Lower leg skin (tissue), 4 donors: ENCODE measurements around the gene PTK6. TPM values are rescaled to one million over a fixed set of nuclear protein-coding genes. Genes with fewer than 3 reads are reported as not detected.

Experiments used
- DNase-seq, 2 donors: peaks; one replicate each; pipeline ENCODE4 v3.0.0-alpha.2; 2019; ENCODE audit warnings: low spot score in 2 of 2
- H3K4me3 ChIP-seq: fragments of 200-600 bp; sonication (generic); 2 replicates; pipeline ENCODE4 v1.5.1; 2017; ENCODE audit warnings: mild to moderate bottlenecking, low read depth; ENCODE audit not compliant: poor library complexity, severe bottlenecking
- POLR2A ChIP-seq, 2 donors: fragments of 450-650 bp; IDR thresholded peaks; one replicate each; pipeline ENCODE4 v1.6.1; 2016 to 2017; ENCODE audit warnings: antibody characterized with exemption in 2 of 2, mild to moderate bottlenecking in 1 of 2, moderate library complexity in 1 of 2
- WGBS, 2 donors: methylation state at CpG; one replicate each; pipeline ENCODE4 v1.1.5; 2018; 5-methylcytosine and 5-hydroxymethylcytosine counted together
- intact Hi-C: fragments of 100-400 bp; cut with DNase I; formaldehyde crosslinking; loops from one replicate; pipeline ENCODE4 v1.15.0; 2023; ENCODE audit warnings: low total_unique reads
- total RNA-seq, 4 donors: library from RNA; depleted of rRNA; stranded (reverse); fragments of >200 nt; gene quantifications; one replicate each; pipeline ENCODE4 v1.1.0, GENCODE V29; 2016
- TF ChIP-seq, protein P1 (sequence below), 3 donors: fragments of 450-650 bp; IDR thresholded peaks; one replicate each; pipeline ENCODE4 v1.5.1; 2016; ENCODE audit warnings: antibody characterized with exemption in 3 of 3, mild to moderate bottlenecking in 3 of 3, moderate library complexity in 2 of 3

The PTK6 gene
- total RNA-seq, 4 donors from 2014 or later, result 72.4 to 101 (median 79.9) TPM

DNA sequence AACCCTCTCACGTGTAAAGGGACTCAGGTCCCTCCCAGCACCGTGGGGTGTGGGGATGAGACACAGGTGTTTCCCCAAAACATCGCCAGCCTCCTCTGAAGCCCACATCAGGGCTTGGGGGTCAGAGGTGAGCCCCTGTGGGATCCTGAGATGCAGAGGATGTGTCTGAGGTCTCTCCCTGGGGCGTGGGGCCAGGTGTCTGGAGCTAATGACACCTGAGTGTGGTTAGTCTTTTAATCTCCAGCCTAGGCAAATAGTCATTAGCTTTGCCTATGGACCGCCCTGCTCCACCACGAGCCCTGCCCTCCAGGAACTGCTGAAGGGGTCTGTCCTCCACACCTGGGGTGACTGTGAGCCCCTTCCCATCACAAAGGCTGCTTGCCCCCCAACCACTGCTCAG, 8.6 kb upstream of the PTK6 start:
- TF ChIP-seq POLR2A (IDR thresholded peaks at IDR 0.05), result no peak
- TF ChIP-seq, protein P1, sequence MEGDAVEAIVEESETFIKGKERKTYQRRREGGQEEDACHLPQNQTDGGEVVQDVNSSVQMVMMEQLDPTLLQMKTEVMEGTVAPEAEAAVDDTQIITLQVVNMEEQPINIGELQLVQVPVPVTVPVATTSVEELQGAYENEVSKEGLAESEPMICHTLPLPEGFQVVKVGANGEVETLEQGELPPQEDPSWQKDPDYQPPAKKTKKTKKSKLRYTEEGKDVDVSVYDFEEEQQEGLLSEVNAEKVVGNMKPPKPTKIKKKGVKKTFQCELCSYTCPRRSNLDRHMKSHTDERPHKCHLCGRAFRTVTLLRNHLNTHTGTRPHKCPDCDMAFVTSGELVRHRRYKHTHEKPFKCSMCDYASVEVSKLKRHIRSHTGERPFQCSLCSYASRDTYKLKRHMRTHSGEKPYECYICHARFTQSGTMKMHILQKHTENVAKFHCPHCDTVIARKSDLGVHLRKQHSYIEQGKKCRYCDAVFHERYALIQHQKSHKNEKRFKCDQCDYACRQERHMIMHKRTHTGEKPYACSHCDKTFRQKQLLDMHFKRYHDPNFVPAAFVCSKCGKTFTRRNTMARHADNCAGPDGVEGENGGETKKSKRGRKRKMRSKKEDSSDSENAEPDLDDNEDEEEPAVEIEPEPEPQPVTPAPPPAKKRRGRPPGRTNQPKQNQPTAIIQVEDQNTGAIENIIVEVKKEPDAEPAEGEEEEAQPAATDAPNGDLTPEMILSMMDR (IDR thresholded peaks at IDR 0.05), result no peak
- intact Hi-C loops, result no loop called here
- H3K4me3 ChIP-seq, result no peak overlapping the region
- WGBS, 2 donors, result 31 to 50% methylated on average over 5 to 6 of the region's 6 CpGs
- DNase-seq, result no peak

DNA sequence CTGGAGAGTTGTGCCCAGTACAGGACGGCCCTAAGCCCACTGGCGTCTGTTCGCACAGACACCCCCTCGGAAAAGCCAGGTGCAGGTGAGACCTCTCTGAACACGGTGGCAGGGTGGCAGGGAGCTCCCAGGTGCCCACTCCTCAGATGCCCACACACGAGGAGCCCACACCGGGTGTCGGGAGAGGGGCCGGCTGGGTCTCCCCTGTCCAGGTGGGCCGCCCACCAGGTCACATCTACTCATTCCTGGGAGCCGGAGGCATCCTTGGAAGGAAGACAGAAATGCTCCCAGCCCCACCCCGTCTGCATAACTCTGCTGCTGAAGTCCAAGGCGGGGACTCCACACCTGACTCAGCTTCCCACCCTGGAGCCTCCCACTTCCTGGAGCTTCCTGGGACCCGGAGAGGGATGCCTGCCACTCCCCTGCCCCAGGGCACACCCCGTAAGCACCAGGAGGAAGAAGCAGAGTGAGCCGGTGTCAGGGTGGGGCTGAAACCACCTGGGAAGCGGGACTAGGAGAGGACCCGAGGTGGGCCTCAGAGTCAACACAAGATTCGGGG, 7.9 kb upstream of the PTK6 start:
- WGBS, 2 donors, result 35% methylated on average over 9 to 11 of the region's 19 CpGs
- TF ChIP-seq, protein P1 (IDR thresholded peaks at IDR 0.05), result no peak
- TF ChIP-seq POLR2A (IDR thresholded peaks at IDR 0.05), result no peak

DNA sequence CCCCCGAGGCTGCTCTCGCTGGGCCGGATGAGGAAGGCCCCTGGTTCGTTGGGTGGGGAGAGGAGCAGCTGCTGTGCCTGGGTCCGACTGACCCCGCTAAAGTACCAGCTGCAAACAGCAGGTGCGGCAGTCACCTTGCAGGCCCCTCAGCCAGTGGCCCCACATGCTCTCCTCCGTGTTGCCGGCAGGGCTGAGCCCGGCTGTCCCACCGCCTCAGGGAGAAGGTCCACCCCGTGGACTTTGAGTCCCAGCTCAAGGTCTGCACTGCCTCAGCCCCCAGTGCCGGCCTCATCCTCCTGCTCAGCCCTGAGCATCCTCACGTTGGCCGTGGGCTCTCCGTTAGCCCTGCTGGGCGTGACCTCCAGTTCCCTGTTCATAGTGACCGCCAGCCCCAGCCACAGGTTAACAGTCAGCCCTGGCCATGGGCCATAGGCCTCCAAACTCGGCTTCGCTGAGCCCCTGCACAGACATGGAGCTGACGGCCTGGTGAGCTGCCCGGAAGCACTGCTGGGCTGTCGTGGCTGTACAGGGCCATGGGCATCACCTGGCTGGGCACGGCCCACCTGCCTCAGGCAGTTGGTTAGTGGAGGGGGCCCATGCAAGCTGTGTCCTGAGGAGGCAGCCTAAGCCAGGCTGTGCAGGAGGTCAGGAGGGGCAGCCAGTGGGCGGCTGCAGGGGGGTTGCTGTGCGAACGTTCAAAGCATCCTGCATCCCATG, 7.2 kb upstream of the PTK6 start:
- no peak for DNase-seq
- 50 to 67% methylated on average over 18 to 20 of the region's 27 CpGs for WGBS, 2 donors
- H3K4me3 ChIP-seq, result no peak overlapping the region
- TF ChIP-seq, protein P1 (IDR thresholded peaks at IDR 0.05), result no peak
- no peak for TF ChIP-seq POLR2A (IDR thresholded peaks at IDR 0.05)
- intact Hi-C loops, result loop anchor here (5.0 kb wide), 1 partner anchor 428 kb away; no protein-coding TSS in a partner anchor

More for the DNA sequence above, 7.9 kb upstream of the PTK6 start:
- no peak overlapping the region for H3K4me3 ChIP-seq
- intact Hi-C loops, result loop anchor here (5.0 kb wide), 1 partner anchor 427 kb away; no protein-coding TSS in a partner anchor
- no peak for DNase-seq

DNA sequence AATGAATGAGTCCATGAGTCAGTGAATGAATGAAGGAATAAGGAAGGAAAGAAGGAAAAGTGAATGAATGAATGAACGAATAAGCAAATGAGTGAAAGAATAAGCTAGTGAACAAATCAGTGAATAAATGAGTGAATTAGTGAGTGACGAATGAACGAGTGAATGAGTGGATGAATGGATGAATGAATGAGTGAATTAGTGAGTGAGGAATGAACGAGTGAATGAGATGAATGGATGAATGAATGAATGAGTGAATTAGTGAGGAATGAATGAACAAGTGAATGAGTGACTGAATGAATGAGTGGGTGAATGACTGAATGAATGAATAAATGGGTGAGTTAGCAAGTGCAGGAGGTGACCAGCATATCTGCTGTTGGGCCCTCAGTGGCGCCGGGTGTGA, 6.6 kb upstream of the PTK6 start:
- 85 to 93% methylated on average over 6 of the region's 6 CpGs for WGBS, 2 donors
- intact Hi-C loops, result loop anchor here (5.0 kb wide), 1 partner anchor 429 kb away; no protein-coding TSS in a partner anchor
- DNase-seq, result no peak
- TF ChIP-seq POLR2A (IDR thresholded peaks at IDR 0.05), result no peak
- TF ChIP-seq, protein P1 (IDR thresholded peaks at IDR 0.05), result no peak
- H3K4me3 ChIP-seq, result no peak overlapping the region

GRCh38 chr20:63543131-63543530, 6.0 kb upstream of the PTK6 start:
- WGBS, 2 donors, result 68% methylated on average over 10 of the region's 10 CpGs
- TF ChIP-seq, protein P1 (IDR thresholded peaks at IDR 0.05), result no peak
- TF ChIP-seq POLR2A (IDR thresholded peaks at IDR 0.05), result no peak
- intact Hi-C loops, result loop anchor here (5.0 kb wide), 1 partner anchor 429 kb away; no protein-coding TSS in a partner anchor

More at GRCh38 chr20:63543131-63543530, 6.0 kb upstream of the PTK6 start:
- no peak overlapping the region for H3K4me3 ChIP-seq
- no peak for DNase-seq
